GM18499 (cell line): ENCODE results near the gene OR51D1.

Source experiments
- ATAC-seq: cut with Tn5 transposase; IDR thresholded peaks from one replicate; pipeline ENCODE4 v1.9.1; 2021; ENCODE audit warnings: moderate number of reproducible peaks; ENCODE audit not compliant: insufficient read depth, unreplicated experiment

OR51D1 gene, protein sequence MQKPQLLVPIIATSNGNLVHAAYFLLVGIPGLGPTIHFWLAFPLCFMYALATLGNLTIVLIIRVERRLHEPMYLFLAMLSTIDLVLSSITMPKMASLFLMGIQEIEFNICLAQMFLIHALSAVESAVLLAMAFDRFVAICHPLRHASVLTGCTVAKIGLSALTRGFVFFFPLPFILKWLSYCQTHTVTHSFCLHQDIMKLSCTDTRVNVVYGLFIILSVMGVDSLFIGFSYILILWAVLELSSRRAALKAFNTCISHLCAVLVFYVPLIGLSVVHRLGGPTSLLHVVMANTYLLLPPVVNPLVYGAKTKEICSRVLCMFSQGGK

GRCh38 chr11:4636962-4637661 lies at the start of gene OR51D1:
OR51D1 (plus strand) TSS chr11:4637477; CDS start chr11:4639791, 2,314 bp downstream.
- ATAC-seq = peak; percentile 85

- ATAC-seq = no peak
Measured at GRCh38 chr11:4589017-4589416, 48.3 kb upstream of the OR51D1 start.

GRCh38 chr11:4593739-4594138 lies 43.5 kb upstream of the OR51D1 start, which contains the start of gene OR52I1:
OR52I1 (plus strand) TSS chr11:4594039; CDS start chr11:4594039, 0 bp downstream.
- no peak for ATAC-seq

- ATAC-seq = no peak
Measured at GRCh38 chr11:4605057-4605456, 32.2 kb upstream of the OR51D1 start.

DNA sequence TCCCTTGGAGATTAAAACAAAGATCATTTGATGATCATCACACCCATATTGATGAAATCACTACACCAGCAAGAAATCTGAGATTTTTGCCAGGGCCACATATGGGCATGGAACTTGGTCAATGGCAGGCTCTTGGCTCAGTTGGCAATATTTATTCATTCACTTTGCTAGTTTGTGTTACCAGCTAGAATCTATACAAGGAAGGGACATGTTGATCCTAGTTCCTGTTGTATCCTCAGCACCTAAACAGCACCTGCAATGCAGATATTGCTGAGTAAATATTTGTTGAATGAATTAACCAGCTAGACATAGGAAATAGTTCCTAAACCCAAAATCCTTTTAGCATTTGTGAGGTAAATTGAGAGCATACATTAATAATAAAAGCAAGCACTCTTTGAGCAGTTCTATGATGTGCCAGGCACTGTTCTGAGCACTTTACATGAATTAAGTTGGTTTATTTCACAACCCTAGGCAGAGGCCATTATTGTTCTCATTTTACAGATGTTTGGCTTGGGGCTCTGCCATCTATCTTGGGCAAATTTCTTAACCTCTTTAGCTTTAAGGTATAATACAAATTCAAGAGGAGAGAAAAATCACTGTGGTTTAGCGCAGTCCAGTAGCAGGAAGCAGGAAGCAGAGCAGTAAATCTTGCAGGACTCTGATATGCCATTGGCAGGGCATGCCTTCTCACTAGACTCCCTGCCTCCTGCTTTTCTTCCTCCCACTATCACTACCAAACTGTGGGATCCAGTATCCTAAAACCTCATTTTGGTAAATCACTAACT lies 30.9 kb upstream of the OR51D1 start:
- no peak for ATAC-seq

GRCh38 chr11:4607096-4607495 lies 30.2 kb upstream of the OR51D1 start:
- no peak for ATAC-seq

- peak; percentile 97 for ATAC-seq
Measured at GRCh38 chr11:4607781-4608666, 29.3 kb upstream of the OR51D1 start, which contains the start of gene TRIM68. TRIM68 (minus strand) TSS chr11:4608231; CDS start chr11:4605504, 2,727 bp downstream.

- ATAC-seq = no peak
Measured at GRCh38 chr11:4610258-4610935, 26.9 kb upstream of the OR51D1 start.

DNA sequence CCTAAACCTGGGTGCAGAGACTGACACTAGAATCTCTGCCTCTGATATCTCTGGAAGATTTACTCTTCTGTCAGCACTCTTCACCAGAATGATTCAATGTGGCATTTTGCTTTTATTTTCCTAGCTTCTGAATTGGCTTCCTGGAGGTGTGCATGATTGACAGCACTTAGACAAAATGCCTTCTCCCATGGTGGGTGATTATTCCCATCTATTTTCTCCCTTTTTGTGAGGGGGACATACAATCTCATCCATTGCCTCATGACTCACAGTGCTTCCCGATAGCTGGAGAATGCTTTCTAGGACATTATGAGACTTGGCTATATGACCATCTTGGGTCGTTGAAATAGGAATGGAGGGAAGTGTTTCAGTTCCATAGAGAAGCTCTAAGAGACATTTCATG lies 25.3 kb upstream of the OR51D1 start:
- ATAC-seq = no peak

- no peak for ATAC-seq
Measured at GRCh38 chr11:4615856-4616444, 21.3 kb upstream of the OR51D1 start.

DNA sequence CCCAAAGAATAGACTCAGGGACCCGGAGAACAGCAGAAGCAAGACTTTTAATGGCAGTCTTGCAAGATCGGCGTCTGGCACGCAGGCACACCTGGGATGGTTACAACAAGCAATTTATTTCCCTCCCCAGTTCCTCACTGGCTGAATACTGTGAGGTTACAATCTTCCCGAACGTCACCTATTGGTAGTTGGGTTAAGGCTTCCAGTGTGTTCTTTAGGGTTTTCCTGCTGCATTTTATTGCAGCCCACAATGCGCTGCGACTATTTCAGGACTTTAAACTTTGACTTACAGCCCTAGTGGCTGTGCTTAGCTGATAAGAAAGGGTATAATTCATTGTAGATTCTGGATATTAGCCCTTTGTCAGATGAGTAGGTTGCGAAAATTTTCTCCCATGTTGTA lies 17.8 kb upstream of the OR51D1 start:
- no peak for ATAC-seq

DNA sequence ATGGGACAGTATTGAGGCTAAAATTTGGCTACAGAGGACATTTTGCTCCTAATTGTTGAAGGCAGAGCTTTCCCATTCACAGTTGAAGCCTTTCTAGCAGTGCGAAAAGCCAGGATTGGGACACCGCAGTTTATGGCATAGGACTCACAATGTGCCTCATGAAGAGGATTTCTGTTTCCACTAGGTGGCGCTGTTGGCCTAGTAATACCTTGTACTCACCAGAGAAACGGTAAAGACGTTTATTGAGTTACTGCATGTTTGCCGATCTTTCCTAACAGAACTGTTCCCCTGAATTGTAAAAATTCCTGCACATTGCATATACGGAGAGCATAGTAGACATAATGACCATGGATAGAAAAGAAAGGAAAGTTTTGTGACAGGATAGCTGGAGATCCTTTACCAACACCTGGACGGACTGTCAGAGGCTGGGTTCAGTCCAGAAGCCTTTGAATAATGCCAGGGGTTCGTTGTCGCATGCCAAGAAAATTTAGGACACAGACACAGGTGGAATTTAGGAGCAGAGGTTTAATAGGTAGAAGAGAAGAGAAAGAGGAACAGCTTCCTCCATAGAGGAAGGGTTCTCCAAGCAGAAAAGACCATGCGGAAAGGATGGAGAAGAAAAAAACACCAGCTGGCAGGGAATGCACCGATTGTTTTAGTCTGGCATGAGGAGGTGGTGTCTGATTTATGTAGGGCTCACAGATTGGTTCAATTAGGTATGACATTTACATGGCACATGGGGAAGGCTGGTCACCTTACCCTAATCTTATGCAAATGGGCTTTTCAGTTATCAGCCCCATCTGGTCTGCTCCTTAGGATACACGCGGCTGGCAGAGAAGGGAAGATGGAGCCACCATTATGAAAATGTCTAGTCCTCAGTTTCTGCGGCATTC lies 10.8 kb upstream of the OR51D1 start:
- no peak for ATAC-seq

GRCh38 chr11:4636136-4636535 lies 1.1 kb upstream of the OR51D1 start:
- no peak for ATAC-seq

DNA sequence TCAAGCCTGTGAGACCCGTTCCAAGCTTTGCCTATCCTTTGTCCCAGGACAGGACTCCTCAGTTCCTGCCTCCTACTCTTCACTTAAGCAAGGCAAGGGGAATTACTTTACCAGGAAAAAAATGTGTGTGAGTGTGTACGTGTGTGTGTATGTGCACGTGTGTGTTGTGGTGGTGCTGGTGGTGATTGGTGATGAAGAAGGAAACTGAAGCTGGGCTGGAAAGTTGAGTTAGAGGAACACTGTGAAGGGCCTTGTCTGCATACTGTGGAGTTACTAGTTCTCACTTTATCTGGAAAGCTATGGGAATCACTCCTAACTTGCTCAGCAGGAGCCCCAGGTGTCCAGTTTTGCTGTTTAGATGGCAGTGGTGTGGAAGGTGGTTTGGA lies 378 bp downstream of the OR51D1 start:
- ATAC-seq = no peak

DNA sequence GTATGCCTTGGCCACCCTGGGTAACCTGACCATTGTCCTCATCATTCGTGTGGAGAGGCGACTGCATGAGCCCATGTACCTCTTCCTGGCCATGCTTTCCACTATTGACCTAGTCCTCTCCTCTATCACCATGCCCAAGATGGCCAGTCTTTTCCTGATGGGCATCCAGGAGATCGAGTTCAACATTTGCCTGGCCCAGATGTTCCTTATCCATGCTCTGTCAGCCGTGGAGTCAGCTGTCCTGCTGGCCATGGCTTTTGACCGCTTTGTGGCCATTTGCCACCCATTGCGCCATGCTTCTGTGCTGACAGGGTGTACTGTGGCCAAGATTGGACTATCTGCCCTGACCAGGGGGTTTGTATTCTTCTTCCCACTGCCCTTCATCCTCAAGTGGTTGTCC lies 2.7 kb downstream of the OR51D1 start:
- ATAC-seq = no peak

DNA sequence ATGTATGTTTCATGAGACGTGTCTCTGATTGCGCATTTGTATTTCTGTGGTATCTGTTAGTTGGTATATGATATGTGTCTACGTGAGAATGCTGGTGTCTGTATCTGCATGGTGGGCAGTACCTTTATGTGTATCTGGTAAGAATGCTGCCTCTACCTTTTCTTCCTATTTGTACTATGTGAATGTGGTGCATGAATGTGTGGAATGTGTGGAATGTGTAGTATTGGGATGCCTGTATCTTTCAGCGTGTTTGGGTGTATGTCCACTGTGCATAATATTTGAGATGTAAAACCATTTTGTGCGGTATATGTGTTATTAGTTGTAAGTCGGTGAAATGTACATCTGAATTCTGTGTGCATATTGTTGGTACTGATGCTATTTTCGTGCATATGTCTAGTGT lies 4.2 kb downstream of the OR51D1 start:
- ATAC-seq = no peak

GRCh38 chr11:4642043-4642442 lies 4.8 kb downstream of the OR51D1 start:
- no peak for ATAC-seq

DNA sequence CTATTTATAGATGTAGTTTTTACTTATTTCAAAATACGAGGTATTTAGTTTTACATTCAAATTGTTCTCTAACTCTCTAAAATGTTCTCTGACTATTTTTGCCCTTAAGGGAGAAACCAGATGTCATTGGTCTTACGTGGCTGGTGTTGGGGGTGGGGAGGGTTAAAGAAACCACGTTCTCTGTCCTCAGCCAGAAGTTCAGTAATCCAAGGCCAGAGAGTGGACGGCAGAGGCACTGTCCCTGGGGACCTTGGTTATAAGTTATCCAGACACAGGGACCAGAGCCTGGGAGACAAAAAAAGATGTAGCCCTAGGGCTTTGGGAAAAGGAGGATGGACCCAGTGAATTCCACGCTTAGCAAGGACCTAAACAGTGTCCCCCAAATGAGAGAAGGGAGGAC lies 5.8 kb downstream of the OR51D1 start:
- ATAC-seq = no peak
